ENCODE results near the gene PPHLN1.

The PPHLN1 gene

GRCh38 chr12:42490261-42490842, 164.4 kb downstream of the PPHLN1 start:
- no peak for DNase-seq
